Fibroblast of lung (primary cell): Measurements from ENCODE around the gene KIF13A. TPM values are rescaled to one million over a fixed set of nuclear protein-coding genes. Genes with fewer than 3 reads are reported as not detected.
"Not testable (repeated sequence)": the region's sequence is repeated elsewhere in the genome, so short reads cannot be mapped to it uniquely, and the experiment has no call there.

Experiments used
- DNase-seq, 2 donors: peaks; one replicate each; pipeline versions ENCODE4 v3.0.0 to v3.0.0-alpha.2; 2010; ENCODE audit warnings: low read depth in 2 of 2
- H2AFZ ChIP-seq: 2 replicates; pipeline ENCODE4 v1.5.1; 2012; ENCODE audit warnings: low read length, control low read depth, inconsistent platforms
- H3K27ac ChIP-seq: 2 replicates; pipeline ENCODE4 v1.5.1; 2011; ENCODE audit warnings: low read length, control low read depth; ENCODE audit not compliant: insufficient read depth
- H3K27me3 ChIP-seq: 2 replicates; pipeline ENCODE4 v1.5.1; 2011; ENCODE audit warnings: mild to moderate bottlenecking, low read length; ENCODE audit not compliant: control insufficient read depth, insufficient read depth
- H3K36me3 ChIP-seq: 2 replicates; pipeline ENCODE4 v1.5.1; 2011; ENCODE audit warnings: low read length; ENCODE audit not compliant: control insufficient read depth, insufficient read depth
- H3K4me1 ChIP-seq: 2 replicates; pipeline ENCODE4 v1.5.1; 2011; ENCODE audit warnings: low read length; ENCODE audit not compliant: control insufficient read depth, insufficient read depth; ENCODE audit errors: extremely low read depth
- H3K4me2 ChIP-seq: 2 replicates; pipeline ENCODE4 v1.5.1; 2011; ENCODE audit warnings: low read length, control low read depth; ENCODE audit not compliant: insufficient read depth; ENCODE audit errors: extremely low read depth
- H3K4me3 ChIP-seq, 4 experiments: fragments of 200-600 bp in 1 of 4; sonication (generic) in 1 of 4; replicated peaks in 1 of 4; 2 replicates each; pipeline ENCODE4 v1.5.1; 2011 to 2016; ENCODE audit warnings: low read length in 4 of 4, low read depth in 3 of 4, mild to moderate bottlenecking in 3 of 4, control low read depth in 2 of 4, inconsistent platforms in 1 of 4, mixed read lengths in 1 of 4; ENCODE audit not compliant: insufficient read depth in 1 of 4; ENCODE audit errors: control extremely low read depth in 1 of 4
- H3K79me2 ChIP-seq: 2 replicates; pipeline ENCODE4 v1.5.1; 2012; ENCODE audit warnings: mild to moderate bottlenecking, low read length, inconsistent platforms; ENCODE audit not compliant: control insufficient read depth, insufficient read depth
- H3K9ac ChIP-seq: 2 replicates; pipeline ENCODE4 v1.5.1; 2011; ENCODE audit warnings: mild to moderate bottlenecking, low read length, control low read depth; ENCODE audit not compliant: insufficient read depth
- H3K9me3 ChIP-seq: 2 replicates; pipeline ENCODE4 v1.5.1; 2012; ENCODE audit warnings: low read depth, low read length; ENCODE audit not compliant: control insufficient read depth, insufficient read depth
- H4K20me1 ChIP-seq: 2 replicates; pipeline ENCODE4 v1.5.1; 2011; ENCODE audit warnings: low read length; ENCODE audit not compliant: control insufficient read depth, insufficient read depth; ENCODE audit errors: extremely low read depth
- CTCF ChIP-seq, 2 donors: IDR thresholded peaks in 1 of 2; conservative IDR thresholded peaks in 1 of 2; 1 replicate in 1 of 2; 2 replicates in 1 of 2; pipeline ENCODE4 v1.5.1; 2011 to 2012; ENCODE audit warnings: low read length in 2 of 2, control low read depth in 1 of 2, inconsistent platforms in 1 of 2, low read depth in 1 of 2, mild to moderate bottlenecking in 1 of 2
- EZH2 ChIP-seq: IDR thresholded peaks from 2 replicates; pipeline ENCODE4 v1.5.1; 2012; ENCODE audit warnings: low read length, control low read depth, mild to moderate bottlenecking; ENCODE audit errors: missing control alignments
- polyA plus RNA-seq, 2 donors: library from polyadenylated mRNA; depleted of rRNA in 1 of 2; stranded (reverse) in 1 of 2; unstranded in 1 of 2; fragments of >200 nt; gene quantifications; 2 replicates each; pipeline ENCODE4 v1.2.1, GENCODE V29; 2011 to 2012; ENCODE audit warnings: missing spikeins in 1 of 2
- total RNA-seq: library from RNA; depleted of rRNA; stranded (reverse); fragments of >200 nt; gene quantifications from 2 replicates; pipeline ENCODE4 v1.2.1, GENCODE V29; 2014

Gene KIF13A
- total and polyA plus RNA-seq, 2 donors (not counting 1 experiment from before 2014, with no cell fraction given), result 52.3 to 114 TPM

GRCh38 chr6:18019539-18020534 lies 32.4 kb upstream of the KIF13A start:
- no peaks in the 10 kb centered on the region for H4K20me1 ChIP-seq

GRCh38 chr6:18019133-18019532 lies 31.7 kb upstream of the KIF13A start:
- not testable (repeated sequence) for H2AFZ ChIP-seq, H3K4me3 ChIP-seq, H3K9me3 ChIP-seq, H3K9ac ChIP-seq, DNase-seq, H3K79me2 ChIP-seq, H3K4me2 ChIP-seq, H3K27me3 ChIP-seq, H3K27ac ChIP-seq, H4K20me1 ChIP-seq, H3K36me3 ChIP-seq, H3K4me1 ChIP-seq

More at GRCh38 chr6:18019539-18020534, 32.4 kb upstream of the KIF13A start:
- Histone ChIP-seq H3K4me3 (no peak overlapping the region), H3K36me3 (no peaks in the 10 kb centered on the region), H3K79me2 (no peaks in the 10 kb centered on the region), H3K27me3 (no peaks in the 10 kb centered on the region), H3K9me3 (no peaks in the 10 kb centered on the region), H3K27ac (no peak overlapping the region), H3K9ac (no peak overlapping the region), H3K4me2 (no peak overlapping the region), H3K4me1 (no peaks in the 10 kb centered on the region), H2AFZ (no peak overlapping the region)
- TF ChIP-seq EZH2, result no peak
- TF ChIP-seq CTCF (conservative IDR thresholded peaks at IDR 0.05 in 1 of 2, IDR thresholded peaks at IDR 0.05 in 1 of 2; ENCODE audit: low read depth in 1 of 2, low read length in 2 of 2), result no peak
- no peak for DNase-seq

- H3K9ac ChIP-seq, result no peak overlapping the region
- no peak overlapping the region for H3K4me2 ChIP-seq
- no peaks in the 10 kb centered on the region for H3K36me3 ChIP-seq
- no peaks in the 10 kb centered on the region for H3K9me3 ChIP-seq
- H3K27ac ChIP-seq, result no peak overlapping the region
- no peak for DNase-seq
- no peaks in the 10 kb centered on the region for H3K4me1 ChIP-seq
- TF ChIP-seq CTCF (conservative IDR thresholded peaks at IDR 0.05 in 1 of 2, IDR thresholded peaks at IDR 0.05 in 1 of 2; ENCODE audit: low read depth in 1 of 2, low read length in 2 of 2) (no peak), EZH2 (no peak)
- H2AFZ ChIP-seq, result no peak overlapping the region
- no peaks in the 10 kb centered on the region for H3K27me3 ChIP-seq
- no peak overlapping the region for H3K4me3 ChIP-seq
- H4K20me1 ChIP-seq, result no peaks in the 10 kb centered on the region
- H3K79me2 ChIP-seq, result no peaks in the 10 kb centered on the region
These were observed 29.3 kb upstream of the KIF13A start for GRCh38 chr6:18016698-18017097.
